Measurements from ENCODE around the gene APLP1.

APLP1 gene

DNA sequence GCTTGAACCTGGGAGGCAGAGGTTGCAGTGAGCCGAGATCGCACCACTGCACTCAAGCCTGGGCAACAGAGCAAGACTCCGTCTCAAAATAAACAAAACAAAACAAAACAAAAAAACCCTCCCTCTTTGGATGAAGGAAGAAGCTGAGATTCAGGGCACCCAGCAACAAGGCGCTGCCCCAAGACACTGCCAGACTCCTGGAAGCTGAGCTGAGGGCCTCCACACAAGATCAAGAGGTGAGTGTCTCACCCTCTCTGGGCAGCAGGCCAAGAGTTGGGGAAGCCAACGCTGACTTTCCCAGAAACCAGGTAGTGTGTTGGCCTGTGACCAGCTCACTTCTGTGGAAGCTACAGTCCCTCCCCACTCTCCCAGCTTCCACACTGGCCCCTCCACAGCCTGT lies 43.4 kb downstream of the APLP1 start:
- WGBS, 2 donors (ENCODE audit: extremely low coverage in 2 of 2, insufficient read length in 2 of 2, insufficient replicate concordance in 1 of 2), result no CpG with 5 or more reads among the region's 5 CpGs
- no peaks in the 10 kb centered on the region for H3K9me3 ChIP-seq (replicated peaks in 1 of 2; ENCODE audit: control insufficient read depth in 2 of 2, insufficient read depth in 1 of 2, low read depth in 1 of 2, low read length in 2 of 2)

DNA sequence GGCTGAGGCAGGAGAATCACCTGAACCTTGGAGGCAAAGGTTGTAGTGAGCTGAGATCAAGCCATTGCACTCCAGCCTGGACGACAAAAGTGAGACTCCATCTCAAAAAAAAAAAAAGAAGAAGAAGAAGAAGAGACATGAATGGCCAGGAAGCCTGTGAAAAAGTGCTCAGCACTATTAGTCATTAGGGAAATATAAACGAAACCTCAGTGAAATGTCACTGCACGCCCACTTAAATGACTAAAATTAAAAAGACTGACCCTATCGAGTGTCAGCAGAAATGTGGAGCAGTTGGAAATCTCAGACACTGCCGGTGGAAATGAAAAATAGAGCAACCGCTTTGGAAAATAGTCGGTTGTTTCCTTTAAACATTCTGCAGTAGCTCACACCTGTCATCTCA lies 45.2 kb downstream of the APLP1 start:
- H3K4me3 ChIP-seq (ENCODE audit: low read length in 2 of 2), result no peak overlapping the region
- no peaks in the 10 kb centered on the region for H3K36me3 ChIP-seq (replicated peaks in 1 of 2; ENCODE audit: control insufficient read depth in 2 of 2, insufficient read depth in 2 of 2, low read length in 2 of 2)
- H4K91ac ChIP-seq (ENCODE audit: low read depth, low read length, poor library complexity), result no peak overlapping the region
- H3K27me3 ChIP-seq (ENCODE audit: control insufficient read depth in 3 of 3, insufficient read depth in 3 of 3, low read depth in 1 of 3, low read length in 3 of 3), result peaks cover 0 to 1% (median 0%) of the 10 kb centered on the region in 3 experiments
- no peak overlapping the region for H3K9ac ChIP-seq (ENCODE audit: low read depth, low read length, poor library complexity)
- H2AK5ac ChIP-seq (ENCODE audit: low read depth, low read length), result no peak overlapping the region
- H4K8ac ChIP-seq (ENCODE audit: low read depth, low read length), result no peak overlapping the region
- no peak overlapping the region for H2BK5ac ChIP-seq (ENCODE audit: low read length)
- H3K14ac ChIP-seq (ENCODE audit: low read length), result no peak overlapping the region
- no CpG with 5 or more reads among the region's 7 CpGs for WGBS, 2 donors (ENCODE audit: extremely low coverage in 2 of 2, insufficient read length in 2 of 2, insufficient replicate concordance in 1 of 2)
- DNase-seq (ENCODE audit: low spot score), result no peak
- no peak overlapping the region for H3K23ac ChIP-seq (ENCODE audit: low read depth, low read length, poor library complexity)
- H3K4me1 ChIP-seq (ENCODE audit: control insufficient read depth in 2 of 2, insufficient read depth in 1 of 2, low read depth in 1 of 2, low read length in 2 of 2), result peaks cover 0 to 2% of the 10 kb centered on the region in 2 donors
- H3K4me2 ChIP-seq (ENCODE audit: insufficient read depth, low read length, poor library complexity, severe bottlenecking), result no peak overlapping the region
- H2BK15ac ChIP-seq (ENCODE audit: low read length), result no peak overlapping the region
- H2BK12ac ChIP-seq (ENCODE audit: low read length), result no peak overlapping the region
- no peak overlapping the region for H3K4ac ChIP-seq (ENCODE audit: low read length)
- no peaks in the 10 kb centered on the region for H3K9me3 ChIP-seq (replicated peaks in 1 of 2; ENCODE audit: control insufficient read depth in 2 of 2, insufficient read depth in 1 of 2, low read depth in 1 of 2, low read length in 2 of 2)
- H2BK120ac ChIP-seq (ENCODE audit: low read depth, low read length), result no peak overlapping the region
- H3K18ac ChIP-seq (ENCODE audit: low read length), result no peak overlapping the region
- H3K79me1 ChIP-seq (ENCODE audit: low read depth, low read length), result no peaks in the 10 kb centered on the region
- H3K27ac ChIP-seq (replicated peaks; ENCODE audit: low read length), result no peak overlapping the region
- H2AFZ ChIP-seq (ENCODE audit: low read length), result no peak overlapping the region

More for the DNA sequence above, 43.4 kb downstream of the APLP1 start:
- Histone ChIP-seq H3K79me1 (ENCODE audit: low read depth, low read length) (no peaks in the 10 kb centered on the region), H3K9ac (ENCODE audit: low read depth, low read length, poor library complexity) (no peak overlapping the region), H3K4me3 (ENCODE audit: low read length in 2 of 2) (no peak overlapping the region), H3K18ac (ENCODE audit: low read length) (no peak overlapping the region), H2BK120ac (ENCODE audit: low read depth, low read length) (no peak overlapping the region), H3K4me2 (ENCODE audit: insufficient read depth, low read length, poor library complexity, severe bottlenecking) (no peak overlapping the region), H4K8ac (ENCODE audit: low read depth, low read length) (no peak overlapping the region), H2AFZ (ENCODE audit: low read length) (no peak overlapping the region), H3K23ac (ENCODE audit: low read depth, low read length, poor library complexity) (no peak overlapping the region), H2BK15ac (ENCODE audit: low read length) (no peak overlapping the region), H2AK5ac (ENCODE audit: low read depth, low read length) (no peak overlapping the region), H3K4ac (ENCODE audit: low read length) (no peak overlapping the region), H2BK12ac (ENCODE audit: low read length) (no peak overlapping the region), H3K27me3 (ENCODE audit: control insufficient read depth in 3 of 3, insufficient read depth in 3 of 3, low read depth in 1 of 3, low read length in 3 of 3) (peaks cover 0 to 3% (median 0%) of the 10 kb centered on the region in 3 experiments), H3K14ac (ENCODE audit: low read length) (no peak overlapping the region), H3K36me3 (replicated peaks in 1 of 2; ENCODE audit: control insufficient read depth in 2 of 2, insufficient read depth in 2 of 2, low read length in 2 of 2) (no peaks in the 10 kb centered on the region), H4K91ac (ENCODE audit: low read depth, low read length, poor library complexity) (no peak overlapping the region), H2BK5ac (ENCODE audit: low read length) (no peak overlapping the region), H3K27ac (replicated peaks; ENCODE audit: low read length) (no peak overlapping the region), H3K4me1 (ENCODE audit: control insufficient read depth in 2 of 2, insufficient read depth in 1 of 2, low read depth in 1 of 2, low read length in 2 of 2) (peaks cover 5 to 12% of the 10 kb centered on the region in 2 donors)
- no peak for DNase-seq (ENCODE audit: low spot score)

DNA sequence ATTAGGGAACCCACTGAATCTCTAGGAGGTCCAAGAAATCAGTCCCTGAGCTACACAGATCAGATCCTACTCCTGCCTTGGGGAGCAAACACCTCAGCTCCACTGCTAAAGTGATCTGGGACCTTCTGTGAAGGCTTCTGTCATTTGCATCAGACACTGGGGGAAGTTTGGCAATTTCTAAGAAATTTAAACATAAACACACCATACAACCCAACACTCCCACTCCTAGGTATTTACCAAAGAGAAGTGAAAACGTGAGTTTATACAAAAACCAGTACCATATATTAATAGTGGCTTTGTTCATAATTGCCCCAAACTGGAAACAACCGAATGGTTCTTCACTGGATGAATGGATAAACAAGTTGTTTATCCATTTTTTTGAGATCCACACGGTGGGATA lies 47.1 kb downstream of the APLP1 start:
- Histone ChIP-seq H2BK12ac (ENCODE audit: low read length) (no peak overlapping the region), H2BK15ac (ENCODE audit: low read length) (no peak overlapping the region), H3K27ac (replicated peaks; ENCODE audit: low read length) (no peak overlapping the region), H3K79me1 (ENCODE audit: low read depth, low read length) (no peaks in the 10 kb centered on the region), H4K91ac (ENCODE audit: low read depth, low read length, poor library complexity) (no peak overlapping the region), H2AFZ (ENCODE audit: low read length) (no peak overlapping the region), H2BK120ac (ENCODE audit: low read depth, low read length) (no peak overlapping the region), H3K9me3 (replicated peaks in 1 of 2; ENCODE audit: control insufficient read depth in 2 of 2, insufficient read depth in 1 of 2, low read depth in 1 of 2, low read length in 2 of 2) (peaks cover 0 to 2% of the 10 kb centered on the region in 2 donors), H3K23ac (ENCODE audit: low read depth, low read length, poor library complexity) (no peak overlapping the region), H3K9ac (ENCODE audit: low read depth, low read length, poor library complexity) (no peak overlapping the region), H3K36me3 (replicated peaks in 1 of 2; ENCODE audit: control insufficient read depth in 2 of 2, insufficient read depth in 2 of 2, low read length in 2 of 2) (no peaks in the 10 kb centered on the region), H3K4ac (ENCODE audit: low read length) (no peak overlapping the region), H3K4me3 (ENCODE audit: low read length in 2 of 2) (no peak overlapping the region), H2BK5ac (ENCODE audit: low read length) (no peak overlapping the region), H3K4me1 (ENCODE audit: control insufficient read depth in 2 of 2, insufficient read depth in 1 of 2, low read depth in 1 of 2, low read length in 2 of 2) (no peaks in the 10 kb centered on the region), H4K8ac (ENCODE audit: low read depth, low read length) (no peak overlapping the region), H3K4me2 (ENCODE audit: insufficient read depth, low read length, poor library complexity, severe bottlenecking) (no peak overlapping the region), H3K14ac (ENCODE audit: low read length) (no peak overlapping the region), H3K27me3 (ENCODE audit: control insufficient read depth in 3 of 3, insufficient read depth in 3 of 3, low read depth in 1 of 3, low read length in 3 of 3) (peaks cover 0 to 5% (median 1%) of the 10 kb centered on the region in 3 experiments), H3K18ac (ENCODE audit: low read length) (no peak overlapping the region), H2AK5ac (ENCODE audit: low read depth, low read length) (no peak overlapping the region)
- WGBS, 2 donors (ENCODE audit: extremely low coverage in 2 of 2, insufficient read length in 2 of 2, insufficient replicate concordance in 1 of 2), result no CpG with 5 or more reads among the region's 3 CpGs
- no peak for DNase-seq (ENCODE audit: low spot score)

- H2AK5ac ChIP-seq (ENCODE audit: low read depth, low read length), result no peak overlapping the region
- H4K91ac ChIP-seq (ENCODE audit: low read depth, low read length, poor library complexity), result no peak overlapping the region
- H3K4ac ChIP-seq (ENCODE audit: low read length), result no peak overlapping the region
- no peak for DNase-seq (ENCODE audit: low spot score)
- H3K27me3 ChIP-seq (ENCODE audit: control insufficient read depth in 3 of 3, insufficient read depth in 3 of 3, low read depth in 1 of 3, low read length in 3 of 3), result peaks cover 0 to 5% (median 1%) of the 10 kb centered on the region in 3 experiments
- H4K8ac ChIP-seq (ENCODE audit: low read depth, low read length), result no peak overlapping the region
- H3K4me3 ChIP-seq (ENCODE audit: low read length in 2 of 2), result no peak overlapping the region
- no CpG with 5 or more reads among the region's 11 CpGs for WGBS, 2 donors (ENCODE audit: extremely low coverage in 2 of 2, insufficient read length in 2 of 2, insufficient replicate concordance in 1 of 2)
- no peak overlapping the region for H3K9ac ChIP-seq (ENCODE audit: low read depth, low read length, poor library complexity)
- no peak overlapping the region for H3K18ac ChIP-seq (ENCODE audit: low read length)
- no peak overlapping the region for H2BK5ac ChIP-seq (ENCODE audit: low read length)
- H3K36me3 ChIP-seq (replicated peaks in 1 of 2; ENCODE audit: control insufficient read depth in 2 of 2, insufficient read depth in 2 of 2, low read length in 2 of 2), result no peaks in the 10 kb centered on the region
- no peaks in the 10 kb centered on the region for H3K4me1 ChIP-seq (ENCODE audit: control insufficient read depth in 2 of 2, insufficient read depth in 1 of 2, low read depth in 1 of 2, low read length in 2 of 2)
- no peak overlapping the region for H2AFZ ChIP-seq (ENCODE audit: low read length)
- H3K79me1 ChIP-seq (ENCODE audit: low read depth, low read length), result no peaks in the 10 kb centered on the region
- H3K9me3 ChIP-seq (replicated peaks in 1 of 2; ENCODE audit: control insufficient read depth in 2 of 2, insufficient read depth in 1 of 2, low read depth in 1 of 2, low read length in 2 of 2), result peaks cover 0 to 2% of the 10 kb centered on the region in 2 donors
- no peak overlapping the region for H2BK15ac ChIP-seq (ENCODE audit: low read length)
- H3K4me2 ChIP-seq (ENCODE audit: insufficient read depth, low read length, poor library complexity, severe bottlenecking), result no peak overlapping the region
- no peak overlapping the region for H3K27ac ChIP-seq (replicated peaks; ENCODE audit: low read length)
- H3K23ac ChIP-seq (ENCODE audit: low read depth, low read length, poor library complexity), result no peak overlapping the region
- no peak overlapping the region for H3K14ac ChIP-seq (ENCODE audit: low read length)
- no peak overlapping the region for H2BK120ac ChIP-seq (ENCODE audit: low read depth, low read length)
- no peak overlapping the region for H2BK12ac ChIP-seq (ENCODE audit: low read length)
These were observed 50.9 kb downstream of the APLP1 start for GRCh38 chr19:35919306-35919705.
